Measurements from ENCODE around the gene DMD. TPM values are rescaled to one million over a fixed set of nuclear protein-coding genes. Genes with fewer than 3 reads are reported as not detected.

Gene DMD
- total and polyA plus RNA-seq, 7 donors: 2.5 to 260 (median 183) TPM

- no peaks in the 10 kb centered on the region for H3K9me3 ChIP-seq
- intact Hi-C loops (cut with DNase I): no loop called here
- no peaks in the 10 kb centered on the region for H3K27me3 ChIP-seq
- H3K4me3 ChIP-seq: no peak overlapping the region
- no peaks in the 10 kb centered on the region for H3K4me1 ChIP-seq
- TF ChIP-seq POLR2A (IDR thresholded peaks at IDR 0.05): no peak
- no peak for TF ChIP-seq CTCF (IDR thresholded peaks at IDR 0.05)
- no peak for TF ChIP-seq EP300 (IDR thresholded peaks at IDR 0.05)
- TF ChIP-seq POLR2AphosphoS5 (IDR thresholded peaks at IDR 0.05): no peak
- no peaks in the 10 kb centered on the region for H3K36me3 ChIP-seq
- whole genome bisulfite sequencing, 2 donors: 91 to 92% methylated on average over 8 of the region's 8 CpGs
- H3K27ac ChIP-seq: no peak overlapping the region
- DNase-seq: no peak
Measured at GRCh38 chrX:32118832-32119231, 1092.5 kb downstream of the DMD start.

- TF ChIP-seq EP300 (IDR thresholded peaks at IDR 0.05) (no peak), CTCF (IDR thresholded peaks at IDR 0.05) (no peak), POLR2A (IDR thresholded peaks at IDR 0.05) (no peak), POLR2AphosphoS5 (IDR thresholded peaks at IDR 0.05) (no peak)
- no peaks in the 10 kb centered on the region for H3K9me3 ChIP-seq
- no peaks in the 10 kb centered on the region for H3K36me3 ChIP-seq
- no peak overlapping the region for H3K27ac ChIP-seq
- no peak overlapping the region for H3K4me3 ChIP-seq
- H3K27me3 ChIP-seq: no peaks in the 10 kb centered on the region
- intact Hi-C loops (cut with DNase I): no loop called here
- no peaks in the 10 kb centered on the region for H3K4me1 ChIP-seq
- DNase-seq: no peak
- WGBS, 2 donors: 85 to 86% methylated on average over 3 of the region's 3 CpGs
Measured at GRCh38 chrX:32116047-32116446, 1095.3 kb downstream of the DMD start.

- Histone ChIP-seq H3K27ac (no peak overlapping the region), H3K9me3 (no peaks in the 10 kb centered on the region), H3K4me3 (no peak overlapping the region), H3K27me3 (no peaks in the 10 kb centered on the region), H3K4me1 (no peaks in the 10 kb centered on the region), H3K36me3 (no peaks in the 10 kb centered on the region)
- DNase-seq: no peak
- 74 to 76% methylated on average over 4 of the region's 4 CpGs for WGBS, 2 donors
- TF ChIP-seq POLR2A (IDR thresholded peaks at IDR 0.05): no peak
- TF ChIP-seq POLR2AphosphoS5 (IDR thresholded peaks at IDR 0.05): no peak
- intact Hi-C loops (cut with DNase I): no loop called here
Measured at GRCh38 chrX:32087663-32088062, 1123.7 kb downstream of the DMD start.

DNA sequence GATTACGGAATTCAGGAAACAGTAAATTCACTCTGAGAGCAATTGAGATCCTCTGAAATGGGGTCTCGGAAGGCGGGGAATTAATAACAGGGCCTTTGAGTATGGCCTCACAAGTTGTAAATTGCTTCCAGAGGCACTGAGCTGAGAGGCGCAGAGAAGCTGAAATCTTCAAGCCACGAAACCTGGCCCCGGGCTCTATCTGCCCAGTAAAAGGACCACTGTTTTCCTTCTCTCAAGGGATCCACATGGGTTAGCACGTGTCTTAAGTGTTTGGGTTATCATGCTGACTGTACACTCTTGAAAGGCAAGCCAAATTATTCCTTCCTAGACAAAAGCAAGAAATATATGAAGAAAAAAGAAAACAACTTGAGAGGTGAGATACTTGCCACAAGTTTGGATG lies 1126.6 kb downstream of the DMD start:
- H3K9me3 ChIP-seq: no peaks in the 10 kb centered on the region
- H3K27ac ChIP-seq: no peak overlapping the region
- DNase-seq: no peak
- TF ChIP-seq CTCF (IDR thresholded peaks at IDR 0.05): no peak
- no peak for TF ChIP-seq EP300 (IDR thresholded peaks at IDR 0.05)
- no peak for TF ChIP-seq POLR2A (IDR thresholded peaks at IDR 0.05)
- no peak for TF ChIP-seq POLR2AphosphoS5 (IDR thresholded peaks at IDR 0.05)
- H3K27me3 ChIP-seq: no peaks in the 10 kb centered on the region
- intact Hi-C loops (cut with DNase I): no loop called here
- no peak overlapping the region for H3K4me3 ChIP-seq
- H3K36me3 ChIP-seq: no peaks in the 10 kb centered on the region
- WGBS, 2 donors: 87 to 93% methylated on average over 7 of the region's 7 CpGs
- no peaks in the 10 kb centered on the region for H3K4me1 ChIP-seq

- no peak for TF ChIP-seq POLR2AphosphoS5 (IDR thresholded peaks at IDR 0.05)
- no peak for TF ChIP-seq CTCF (IDR thresholded peaks at IDR 0.05)
- no peak for TF ChIP-seq EP300 (IDR thresholded peaks at IDR 0.05)
- no peak for TF ChIP-seq POLR2A (IDR thresholded peaks at IDR 0.05)
- H3K36me3 ChIP-seq: no peaks in the 10 kb centered on the region
- whole genome bisulfite sequencing, 2 donors: 88 to 89% methylated on average over 3 of the region's 3 CpGs
Measured at GRCh38 chrX:32048285-32048684, 1163.1 kb downstream of the DMD start.

More at GRCh38 chrX:32048285-32048684, 1163.1 kb downstream of the DMD start:
- no peaks in the 10 kb centered on the region for H3K9me3 ChIP-seq
- H3K27ac ChIP-seq: no peak overlapping the region
- no peaks in the 10 kb centered on the region for H3K27me3 ChIP-seq
- no peak overlapping the region for H3K4me3 ChIP-seq
- intact Hi-C loops (cut with DNase I): no loop called here
- no peak for DNase-seq
- H3K4me1 ChIP-seq: no peaks in the 10 kb centered on the region

Measured in sigmoid colon (tissue), 7 donors.